ENCODE measurements around the gene PHF3. TPM values are rescaled to one million over a fixed set of nuclear protein-coding genes. Genes with fewer than 3 reads are reported as not detected.

Gene PHF3
- polyA plus RNA-seq, 1 experiment, result 26.6 TPM

GRCh38 chr6:63705707-63706106 lies 70.1 kb downstream of the PHF3 start:
- TF ChIP-seq CTCF (IDR thresholded peaks at IDR 0.05; ENCODE audit: low read depth, low read length), result no peak
- ChIA-PET CTCF (no interaction called here), POLR2A (no interaction called here)
- H3K4me3 ChIP-seq (ENCODE audit: low read depth, low read length), result no peak overlapping the region
- no peak for DNase-seq (ENCODE audit: low read depth, low spot score)
- no peak overlapping the region for H3K27ac ChIP-seq (ENCODE audit: low read depth, low read length)
- no peaks in the 10 kb centered on the region for H3K27me3 ChIP-seq (ENCODE audit: control insufficient read depth, insufficient read depth, low read length)
- H3K9me3 ChIP-seq (ENCODE audit: control insufficient read depth, insufficient read depth, low read length), result no peaks in the 10 kb centered on the region

- no peaks in the 10 kb centered on the region for H3K27me3 ChIP-seq (ENCODE audit: control insufficient read depth, insufficient read depth, low read length)
- no peak overlapping the region for H3K4me3 ChIP-seq (ENCODE audit: low read depth, low read length)
- no peak for DNase-seq (ENCODE audit: low read depth, low spot score)
- no peaks in the 10 kb centered on the region for H3K9me3 ChIP-seq (ENCODE audit: control insufficient read depth, insufficient read depth, low read length)
- no peak overlapping the region for H3K27ac ChIP-seq (ENCODE audit: low read depth, low read length)
- TF ChIP-seq CTCF (IDR thresholded peaks at IDR 0.05; ENCODE audit: low read depth, low read length), result no peak
- ChIA-PET CTCF (no interaction called here), POLR2A (no interaction called here)
Measured at GRCh38 chr6:63706630-63707029, 71.0 kb downstream of the PHF3 start.

- H3K4me3 ChIP-seq (ENCODE audit: low read depth, low read length), result no peak overlapping the region
- TF ChIP-seq CTCF (IDR thresholded peaks at IDR 0.05; ENCODE audit: low read depth, low read length), result no peak
- ChIA-PET CTCF (no interaction called here), POLR2A (no interaction called here)
- H3K9me3 ChIP-seq (ENCODE audit: control insufficient read depth, insufficient read depth, low read length), result no peaks in the 10 kb centered on the region
- H3K27me3 ChIP-seq (ENCODE audit: control insufficient read depth, insufficient read depth, low read length), result no peaks in the 10 kb centered on the region
- no peak overlapping the region for H3K27ac ChIP-seq (ENCODE audit: low read depth, low read length)
- DNase-seq (ENCODE audit: low read depth, low spot score), result no peak
Measured at GRCh38 chr6:63708631-63709030, 73.0 kb downstream of the PHF3 start.

GRCh38 chr6:63709148-63709547 lies 73.5 kb downstream of the PHF3 start:
- Histone ChIP-seq H3K27me3 (ENCODE audit: control insufficient read depth, insufficient read depth, low read length) (no peaks in the 10 kb centered on the region), H3K4me3 (ENCODE audit: low read depth, low read length) (no peak overlapping the region), H3K9me3 (ENCODE audit: control insufficient read depth, insufficient read depth, low read length) (no peaks in the 10 kb centered on the region), H3K27ac (ENCODE audit: low read depth, low read length) (no peak overlapping the region)
- ChIA-PET CTCF (interaction anchor here (0.7 to 0.9 kb wide), 2 partner anchors 10 to 55 kb away, joined by 3 to 4 read pairs; no protein-coding TSS in a partner anchor), POLR2A (no interaction called here)
- no peak for DNase-seq (ENCODE audit: low read depth, low spot score)
- TF ChIP-seq CTCF (IDR thresholded peaks at IDR 0.05; ENCODE audit: low read depth, low read length), result no peak

GRCh38 chr6:63713332-63713731 lies 77.7 kb downstream of the PHF3 start:
- no peak overlapping the region for H3K4me3 ChIP-seq (ENCODE audit: low read depth, low read length)
- no peak overlapping the region for H3K27ac ChIP-seq (ENCODE audit: low read depth, low read length)
- POLR2A ChIA-PET, result no interaction called here
- DNase-seq (ENCODE audit: low read depth, low spot score), result no peak
- no peaks in the 10 kb centered on the region for H3K9me3 ChIP-seq (ENCODE audit: control insufficient read depth, insufficient read depth, low read length)
- no peaks in the 10 kb centered on the region for H3K27me3 ChIP-seq (ENCODE audit: control insufficient read depth, insufficient read depth, low read length)
- CTCF ChIA-PET, result no interaction called here
- no peak for TF ChIP-seq CTCF (IDR thresholded peaks at IDR 0.05; ENCODE audit: low read depth, low read length)
